ENCODE results near the gene HLA-B.

Gene HLA-B

DNA sequence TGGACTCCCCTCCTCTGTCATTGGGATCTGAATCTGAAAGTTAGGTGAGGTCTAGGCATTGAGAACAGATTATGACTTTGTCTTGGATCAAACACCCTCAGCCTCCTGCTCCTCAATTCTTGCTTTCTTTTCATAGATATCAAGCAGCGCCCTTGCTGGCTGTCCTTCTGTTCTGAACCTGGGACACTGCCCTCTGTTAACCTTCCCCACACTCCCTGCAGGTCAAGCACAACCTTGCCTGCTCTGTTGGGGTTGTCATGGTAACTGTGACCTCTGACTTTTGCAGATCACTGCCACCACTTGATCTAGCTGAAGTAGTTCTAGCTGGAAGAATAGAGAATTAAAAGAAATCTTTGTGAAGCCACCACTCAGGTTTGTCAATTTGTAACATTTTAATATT, 30.0 kb upstream of the HLA-B start:
- no peak for ATAC-seq

DNA sequence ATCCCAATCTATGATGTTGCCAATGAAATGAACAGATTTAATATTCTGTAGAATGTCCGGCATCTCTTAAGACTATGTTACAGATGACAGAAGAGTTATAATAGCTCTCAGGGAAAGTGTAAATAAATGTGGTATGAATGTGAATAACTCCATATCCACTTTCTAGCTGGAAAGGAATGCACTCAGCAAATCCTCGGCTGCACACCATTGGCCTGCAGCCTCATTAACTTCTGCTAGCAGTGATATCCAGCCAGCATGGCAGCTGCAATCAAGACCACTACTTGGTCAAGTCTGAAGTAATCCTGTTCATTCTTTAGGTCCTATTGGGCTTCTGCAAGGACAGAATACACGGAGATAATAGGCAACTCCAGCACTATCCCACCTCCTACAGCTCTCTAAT, 29.1 kb upstream of the HLA-B start:
- TF ChIP-seq ZFP30 (CRISPR knock-in tag; IDR thresholded peaks at IDR 0.05) = no peak
- TF ChIP-seq CSDC2 (CRISPR knock-in tag; IDR thresholded peaks at IDR 0.05) = no peak
- no peak for TF ChIP-seq GLIS3 (CRISPR knock-in tag; IDR thresholded peaks at IDR 0.05)
- TF ChIP-seq PPARA (CRISPR knock-in tag; IDR thresholded peaks at IDR 0.05; ENCODE audit: borderline replicate concordance) = no peak
- TF ChIP-seq ZC3H10 (CRISPR knock-in tag; IDR thresholded peaks at IDR 0.05) = no peak
- TF ChIP-seq RARB (CRISPR knock-in tag; IDR thresholded peaks at IDR 0.05) = no peak
- TF ChIP-seq ZFP3 (CRISPR knock-in tag; IDR thresholded peaks at IDR 0.05) = no peak
- TF ChIP-seq ARNTL (CRISPR knock-in tag; IDR thresholded peaks at IDR 0.05; ENCODE audit: borderline replicate concordance, low read depth) = no peak
- TF ChIP-seq, protein P1, sequence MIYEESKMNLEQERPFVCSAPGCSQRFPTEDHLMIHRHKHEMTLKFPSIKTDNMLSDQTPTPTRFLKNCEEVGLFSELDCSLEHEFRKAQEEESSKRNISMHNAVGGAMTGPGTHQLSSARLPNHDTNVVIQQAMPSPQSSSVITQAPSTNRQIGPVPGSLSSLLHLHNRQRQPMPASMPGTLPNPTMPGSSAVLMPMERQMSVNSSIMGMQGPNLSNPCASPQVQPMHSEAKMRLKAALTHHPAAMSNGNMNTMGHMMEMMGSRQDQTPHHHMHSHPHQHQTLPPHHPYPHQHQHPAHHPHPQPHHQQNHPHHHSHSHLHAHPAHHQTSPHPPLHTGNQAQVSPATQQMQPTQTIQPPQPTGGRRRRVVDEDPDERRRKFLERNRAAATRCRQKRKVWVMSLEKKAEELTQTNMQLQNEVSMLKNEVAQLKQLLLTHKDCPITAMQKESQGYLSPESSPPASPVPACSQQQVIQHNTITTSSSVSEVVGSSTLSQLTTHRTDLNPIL (CRISPR knock-in tag; IDR thresholded peaks at IDR 0.05; ENCODE audit: low read depth) = no peak
- TF ChIP-seq ZNF8 (CRISPR knock-in tag; IDR thresholded peaks at IDR 0.05) = no peak
- TF ChIP-seq ZNF70 (CRISPR knock-in tag; IDR thresholded peaks at IDR 0.05) = no peak
- TF ChIP-seq, protein P2, sequence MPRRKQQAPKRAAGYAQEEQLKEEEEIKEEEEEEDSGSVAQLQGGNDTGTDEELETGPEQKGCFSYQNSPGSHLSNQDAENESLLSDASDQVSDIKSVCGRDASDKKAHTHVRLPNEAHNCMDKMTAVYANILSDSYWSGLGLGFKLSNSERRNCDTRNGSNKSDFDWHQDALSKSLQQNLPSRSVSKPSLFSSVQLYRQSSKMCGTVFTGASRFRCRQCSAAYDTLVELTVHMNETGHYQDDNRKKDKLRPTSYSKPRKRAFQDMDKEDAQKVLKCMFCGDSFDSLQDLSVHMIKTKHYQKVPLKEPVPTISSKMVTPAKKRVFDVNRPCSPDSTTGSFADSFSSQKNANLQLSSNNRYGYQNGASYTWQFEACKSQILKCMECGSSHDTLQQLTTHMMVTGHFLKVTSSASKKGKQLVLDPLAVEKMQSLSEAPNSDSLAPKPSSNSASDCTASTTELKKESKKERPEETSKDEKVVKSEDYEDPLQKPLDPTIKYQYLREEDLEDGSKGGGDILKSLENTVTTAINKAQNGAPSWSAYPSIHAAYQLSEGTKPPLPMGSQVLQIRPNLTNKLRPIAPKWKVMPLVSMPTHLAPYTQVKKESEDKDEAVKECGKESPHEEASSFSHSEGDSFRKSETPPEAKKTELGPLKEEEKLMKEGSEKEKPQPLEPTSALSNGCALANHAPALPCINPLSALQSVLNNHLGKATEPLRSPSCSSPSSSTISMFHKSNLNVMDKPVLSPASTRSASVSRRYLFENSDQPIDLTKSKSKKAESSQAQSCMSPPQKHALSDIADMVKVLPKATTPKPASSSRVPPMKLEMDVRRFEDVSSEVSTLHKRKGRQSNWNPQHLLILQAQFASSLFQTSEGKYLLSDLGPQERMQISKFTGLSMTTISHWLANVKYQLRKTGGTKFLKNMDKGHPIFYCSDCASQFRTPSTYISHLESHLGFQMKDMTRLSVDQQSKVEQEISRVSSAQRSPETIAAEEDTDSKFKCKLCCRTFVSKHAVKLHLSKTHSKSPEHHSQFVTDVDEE (CRISPR knock-in tag; IDR thresholded peaks at IDR 0.05) = no peak
- TF ChIP-seq, protein P3, sequence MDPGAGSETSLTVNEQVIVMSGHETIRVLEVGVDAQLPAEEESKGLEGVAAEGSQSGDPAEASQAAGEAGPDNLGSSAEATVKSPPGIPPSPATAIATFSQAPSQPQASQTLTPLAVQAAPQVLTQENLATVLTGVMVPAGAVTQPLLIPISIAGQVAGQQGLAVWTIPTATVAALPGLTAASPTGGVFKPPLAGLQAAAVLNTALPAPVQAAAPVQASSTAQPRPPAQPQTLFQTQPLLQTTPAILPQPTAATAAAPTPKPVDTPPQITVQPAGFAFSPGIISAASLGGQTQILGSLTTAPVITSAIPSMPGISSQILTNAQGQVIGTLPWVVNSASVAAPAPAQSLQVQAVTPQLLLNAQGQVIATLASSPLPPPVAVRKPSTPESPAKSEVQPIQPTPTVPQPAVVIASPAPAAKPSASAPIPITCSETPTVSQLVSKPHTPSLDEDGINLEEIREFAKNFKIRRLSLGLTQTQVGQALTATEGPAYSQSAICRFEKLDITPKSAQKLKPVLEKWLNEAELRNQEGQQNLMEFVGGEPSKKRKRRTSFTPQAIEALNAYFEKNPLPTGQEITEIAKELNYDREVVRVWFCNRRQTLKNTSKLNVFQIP (CRISPR knock-in tag; IDR thresholded peaks at IDR 0.05; ENCODE audit: borderline replicate concordance, low read depth) = no peak
- TF ChIP-seq TOX (CRISPR knock-in tag; IDR thresholded peaks at IDR 0.05; ENCODE audit: borderline replicate concordance) = no peak
- TF ChIP-seq ZNF565 (CRISPR knock-in tag; conservative IDR thresholded peaks at IDR 0.05; ENCODE audit: low read depth) = no peak
- no peak for TF ChIP-seq TCF4 (CRISPR knock-in tag; IDR thresholded peaks at IDR 0.05; ENCODE audit: borderline replicate concordance)
- no peak for TF ChIP-seq ISL1 (CRISPR knock-in tag; IDR thresholded peaks at IDR 0.05)
- no peak for TF ChIP-seq CSRNP3 (CRISPR knock-in tag; IDR thresholded peaks at IDR 0.05)
- ATAC-seq = no peak

More for the DNA sequence above, 30.0 kb upstream of the HLA-B start:
- TF ChIP-seq GLIS3 (CRISPR knock-in tag; IDR thresholded peaks at IDR 0.05) (no peak), ZNF565 (CRISPR knock-in tag; conservative IDR thresholded peaks at IDR 0.05; ENCODE audit: low read depth) (no peak)

- ATAC-seq = no peak
- TF ChIP-seq CSRNP3 (CRISPR knock-in tag; IDR thresholded peaks at IDR 0.05) = no peak
Measured at GRCh38 chr6:31385041-31385440, 28.1 kb upstream of the HLA-B start.

- TF ChIP-seq OSR1 (CRISPR knock-in tag; IDR thresholded peaks at IDR 0.05) = no peak
- no peak for TF ChIP-seq PPARA (CRISPR knock-in tag; IDR thresholded peaks at IDR 0.05; ENCODE audit: borderline replicate concordance)
- TF ChIP-seq CSRNP3 (CRISPR knock-in tag; IDR thresholded peaks at IDR 0.05) = no peak
- TF ChIP-seq, protein P2 (CRISPR knock-in tag; IDR thresholded peaks at IDR 0.05) = no peak
- no peak for TF ChIP-seq ZNF8 (CRISPR knock-in tag; IDR thresholded peaks at IDR 0.05)
- TF ChIP-seq, protein P1 (CRISPR knock-in tag; IDR thresholded peaks at IDR 0.05; ENCODE audit: low read depth) = no peak
- no peak for TF ChIP-seq TCF4 (CRISPR knock-in tag; IDR thresholded peaks at IDR 0.05; ENCODE audit: borderline replicate concordance)
- TF ChIP-seq CSDC2 (CRISPR knock-in tag; IDR thresholded peaks at IDR 0.05) = no peak
- no peak for ATAC-seq
Measured at GRCh38 chr6:31383149-31383548, 26.2 kb upstream of the HLA-B start.

Measured in SK-N-SH treated with all-trans-retinoic acid at 6 μM for 48 hours (cell line).